Right lobe of liver (tissue), 6 donors: Measurements from ENCODE around the gene UBE2E2. TPM values are rescaled to one million over a fixed set of nuclear protein-coding genes. Genes with fewer than 3 reads are reported as not detected.

Experiments used
- ATAC-seq, 4 donors: fragments of 200-7000 bp; cut with Tn5 transposase; one replicate each; pipeline ENCODE4 v1.9.1; 2020; ENCODE audit warnings: mild to moderate bottlenecking in 4 of 4, moderate library complexity in 4 of 4
- DNase-seq, 3 donors: peaks; one replicate each; pipeline ENCODE4 v3.0.0-alpha.2; 2020
- H3K27ac ChIP-seq, 3 donors: fragments of 200-600 bp; one replicate each; pipeline ENCODE4 v1.8.0; 2022
- H3K27me3 ChIP-seq, 2 donors: fragments of 200-600 bp; one replicate each; pipeline ENCODE4 v1.8.0; 2022
- H3K36me3 ChIP-seq, 4 donors: fragments of 200-600 bp; sonication (generic) in 1 of 4; one replicate each; pipeline versions ENCODE4 v1.5.1 to v1.8.0; 2017 to 2022; ENCODE audit warnings: control low read depth in 1 of 4
- H3K4me1 ChIP-seq, 4 donors: fragments of 200-600 bp; sonication (generic) in 1 of 4; one replicate each; pipeline versions ENCODE4 v1.5.1 to v1.8.0; 2017 to 2022; ENCODE audit warnings: control low read depth in 1 of 4
- H3K4me3 ChIP-seq, 3 donors: fragments of 200-600 bp; one replicate each; pipeline ENCODE4 v1.8.0; 2022
- H3K9me3 ChIP-seq, 4 donors: fragments of 200-600 bp; sonication (generic) in 1 of 4; one replicate each; pipeline versions ENCODE4 v1.5.1 to v1.8.0; 2017 to 2022; ENCODE audit warnings: control low read depth in 1 of 4
- CTCF ChIP-seq, 4 donors: fragments of 200-600 bp in 3 of 4; fragments of 450-650 bp in 1 of 4; IDR thresholded peaks; one replicate each; pipeline versions ENCODE4 v1.5.1 to v1.8.0; 2016 to 2022; ENCODE audit warnings: antibody characterized with exemption in 4 of 4, mild to moderate bottlenecking in 2 of 4
- POLR2A ChIP-seq: fragments of 450-650 bp; IDR thresholded peaks from one replicate; pipeline ENCODE4 v1.6.1; 2017; ENCODE audit warnings: antibody characterized with exemption, mild to moderate bottlenecking
- WGBS: methylation state at CpG from one replicate; pipeline ENCODE4 v1.1.6; 2018; ENCODE audit warnings: low coverage, low lambda C conversion rate; ENCODE audit not compliant: insufficient coverage; ENCODE audit errors: missing lambda C conversion rate; 5-methylcytosine and 5-hydroxymethylcytosine counted together
- intact Hi-C, 2 donors: fragments of 100-400 bp; cut with DNase I; formaldehyde crosslinking; loops; one replicate each; pipeline versions ENCODE4 v1.11.2 to v1.14.1; 2022
- total RNA-seq, 6 experiments: library from RNA; depleted of rRNA in 2 of 6; stranded (reverse); fragments of >200 nt in 2 of 6; fragmentation: NEBNext Ultra II Directional in 3 of 6; extraction: Animal tissue kit (Norgen Biotek cat#: 25700) in 3 of 6; gene quantifications; one replicate each; pipeline versions ENCODE4 v1.1.0 to v1.2.4, GENCODE V29; 2016 to 2023
- donor health status: DM: no; HTN: yes; CAD: no.
- donor health status: DM: no; HTN: no; CAD: no.
- donor health status: DM: no; HTN: no; CAD: no.
- donor health status: DM: no; HTN: yes; CAD: no.
- donor health status: DM: no; HTN: yes; CAD: no.

The UBE2E2 gene
- total RNA-seq, 6 experiments from 2014 or later, result 17.2 to 29.1 (median 18.1) TPM

- TF ChIP-seq CTCF (IDR thresholded peaks at IDR 0.05), result no peak
- TF ChIP-seq POLR2A, result no peak
- DNase-seq (no peak), ATAC-seq (peak in 1 of 4 donors; percentile 28)
- Histone ChIP-seq H3K27ac (no peak overlapping the region), H3K4me3 (no peak overlapping the region), H3K27me3 (no peaks in the 10 kb centered on the region), H3K36me3 (no peaks in the 10 kb centered on the region), H3K9me3 (no peaks in the 10 kb centered on the region), H3K4me1 (peaks cover 0 to 17% (median 3%) of the 10 kb centered on the region in 4 donors)
- 63% methylated on average over 5 of the region's 5 CpGs for WGBS
- intact Hi-C loops, result no loop called here
These were observed 53.8 kb downstream of the UBE2E2 start for GRCh38 chr3:23256741-23257435.

DNA sequence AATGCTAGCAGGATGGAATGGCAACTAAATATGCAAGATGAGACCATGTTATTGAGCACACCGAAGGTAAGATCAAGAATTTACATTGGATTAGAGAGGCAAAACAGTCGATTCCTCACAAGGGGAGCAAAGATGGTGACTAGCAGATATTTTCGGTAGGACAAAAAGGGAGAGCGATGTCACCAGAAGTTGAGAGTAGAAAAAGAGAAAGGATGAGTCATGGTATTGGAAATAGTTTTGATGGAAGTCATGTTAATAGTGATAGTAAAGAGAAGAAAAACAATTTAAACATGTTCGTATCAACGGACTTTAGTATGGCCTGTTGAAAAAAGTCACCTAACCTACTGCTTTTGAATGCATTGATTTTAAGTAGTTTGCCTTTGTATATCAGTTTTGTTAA lies 55.0 kb downstream of the UBE2E2 start:
- intact Hi-C loops, result no loop called here
- TF ChIP-seq POLR2A (no peak), CTCF (IDR thresholded peaks at IDR 0.05) (no peak)
- 82% methylated on average over 6 of the region's 6 CpGs for WGBS
- no peaks in the 10 kb centered on the region for H3K9me3 ChIP-seq
- H3K27me3 ChIP-seq, result no peaks in the 10 kb centered on the region
- H3K4me3 ChIP-seq, result no peak overlapping the region
- peaks cover 0 to 17% (median 3%) of the 10 kb centered on the region in 4 donors for H3K4me1 ChIP-seq
- no peak overlapping the region for H3K27ac ChIP-seq
- H3K36me3 ChIP-seq, result no peaks in the 10 kb centered on the region
- ATAC-seq (no peak), DNase-seq (no peak)

GRCh38 chr3:23259515-23259914 lies 56.4 kb downstream of the UBE2E2 start:
- Histone ChIP-seq H3K27me3 (no peaks in the 10 kb centered on the region), H3K4me3 (no peak overlapping the region), H3K4me1 (peaks cover 0 to 11% (median 2%) of the 10 kb centered on the region in 4 donors), H3K27ac (no peak overlapping the region), H3K9me3 (no peaks in the 10 kb centered on the region), H3K36me3 (no peaks in the 10 kb centered on the region)
- 70% methylated on average over 2 of the region's 2 CpGs for WGBS
- DNase-seq, result no peak
- no peak for ATAC-seq
- intact Hi-C loops, result no loop called here
- TF ChIP-seq CTCF (IDR thresholded peaks at IDR 0.05), result no peak
- TF ChIP-seq POLR2A, result no peak

GRCh38 chr3:23262766-23263165 lies 59.6 kb downstream of the UBE2E2 start:
- H3K9me3 ChIP-seq, result no peaks in the 10 kb centered on the region
- DNase-seq (no peak), ATAC-seq (no peak)
- no peak overlapping the region for H3K4me3 ChIP-seq
- no peak overlapping the region for H3K27ac ChIP-seq
- H3K36me3 ChIP-seq, result no peaks in the 10 kb centered on the region
- no peaks in the 10 kb centered on the region for H3K27me3 ChIP-seq
- intact Hi-C loops, result no loop called here
- no peak for TF ChIP-seq CTCF (IDR thresholded peaks at IDR 0.05)
- TF ChIP-seq POLR2A, result no peak
- WGBS, result 69% methylated on average over 1 of the region's 1 CpG
- H3K4me1 ChIP-seq, result no peaks in the 10 kb centered on the region
